ENCODE data around the gene MAP7.

- TF ChIP-seq CTCF (IDR thresholded peaks at IDR 0.05) (no peak), POLR2A (IDR thresholded peaks at IDR 0.05) (no peak)
Observed at GRCh38 chr6:136598048-136598447, 47.8 kb upstream of the MAP7 start.
